T-helper 17 cell (primary cell): ENCODE measurements around the gene NAA10. TPM values are rescaled to one million over a fixed set of nuclear protein-coding genes. Genes with fewer than 3 reads are reported as not detected.

ENCODE experiments used
- ATAC-seq: fragments of 150-1000 bp; cut with Tn5 transposase; 2 replicates; pipeline ENCODE4 v1.10.0; 2021; ENCODE audit warnings: mild to moderate bottlenecking, moderate library complexity
- DNase-seq, 3 donors: peaks; one replicate each; pipeline versions ENCODE4 v3.0.0 to v3.0.0-alpha.2; 2020 to 2021
- H3K9me3 ChIP-seq: one replicate; pipeline ENCODE4 v1.7.0; 2013; ENCODE audit warnings: low read length, mild to moderate bottlenecking; ENCODE audit not compliant: control insufficient read depth, poor library complexity, severe bottlenecking
- H3K27ac Mint-ChIP-seq: one replicate; pipeline ENCODE4 v1.8.0; 2022; ENCODE audit warnings: mild to moderate bottlenecking, moderate library complexity, mixed read lengths
- H3K27me3 Mint-ChIP-seq: one replicate; pipeline ENCODE4 v1.8.0; 2022; ENCODE audit warnings: mixed read lengths
- H3K36me3 Mint-ChIP-seq: one replicate; pipeline ENCODE4 v1.8.0; 2022; ENCODE audit warnings: low read depth, mixed read lengths
- H3K4me1 Mint-ChIP-seq: one replicate; pipeline ENCODE4 v1.8.0; 2022; ENCODE audit warnings: mild to moderate bottlenecking, mixed read lengths
- H3K4me3 Mint-ChIP-seq: one replicate; pipeline ENCODE4 v1.8.0; 2022; ENCODE audit warnings: mild to moderate bottlenecking, moderate library complexity, mixed read lengths
- total RNA-seq, 4 donors: library from RNA in 2 of 4; stranded (reverse) in 2 of 4; gene quantifications; one replicate each; pipeline ENCODE4 v1.2.3 and lab custom pipeline; 2022 to 2026

NAA10 gene
- total RNA-seq, 2 donors from 2014 or later = 42.8 to 48.5 TPM

DNA sequence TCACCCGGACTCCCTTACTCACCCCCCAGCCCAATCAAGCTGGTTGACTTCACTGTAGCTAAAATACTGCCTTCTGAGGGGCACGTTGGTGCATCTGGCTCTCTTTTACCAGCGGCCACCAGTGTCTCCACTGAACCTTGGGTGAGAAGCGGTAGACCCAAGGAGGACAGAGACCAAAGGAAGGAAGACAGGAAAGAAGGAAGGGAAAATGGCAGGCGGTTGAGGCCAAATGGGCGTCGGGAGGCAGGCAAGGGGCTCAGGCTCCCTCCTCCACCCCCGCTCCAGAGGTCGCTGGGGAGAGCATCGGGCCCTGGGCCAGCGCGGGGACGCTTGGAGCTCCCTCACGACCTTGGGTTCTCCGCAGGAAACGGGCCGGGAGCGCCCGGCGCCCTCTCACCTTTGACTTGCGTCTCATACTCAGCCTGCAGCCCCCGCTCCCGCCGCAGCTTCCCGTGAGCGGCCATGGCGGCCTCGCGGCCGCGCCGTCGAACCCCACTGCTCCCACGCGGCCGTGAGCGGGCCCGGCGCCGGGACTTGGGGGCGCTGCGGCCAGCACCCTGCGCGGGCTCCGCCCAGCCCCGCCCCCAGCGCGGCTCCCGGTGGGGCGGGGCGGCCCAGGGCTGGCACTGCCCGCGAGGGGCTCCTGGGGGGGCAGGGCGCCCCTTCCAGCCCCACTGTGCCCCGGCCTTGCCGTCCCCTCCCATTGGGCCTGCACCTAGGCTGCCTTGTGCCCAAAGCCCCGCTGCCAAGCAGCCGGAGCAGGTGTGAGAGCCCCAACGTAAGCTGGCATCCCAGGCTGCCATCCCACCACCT lies 8.9 kb downstream of the NAA10 start, which contains the start of gene ARHGAP4:
Gene ARHGAP4 (minus strand): TSS at position 526 of the 813 bp plus-strand sequence. CDS start 62 bp downstream, at position 464.
- H3K9me3 ChIP-seq = no peaks in the 10 kb centered on the region
- ATAC-seq = no peak
- Mint-ChIP-seq H3K4me3 (peak within 1 kb of the TSS; percentile 92), H3K27ac (peak within 1 kb of the TSS; percentile 95), H3K4me1 (peaks cover 19% of the 10 kb centered on the region), H3K27me3 (no peaks in the 10 kb centered on the region), H3K36me3 (no peaks in the 10 kb centered on the region)
- peak in 2 of 3 donors; percentile 29 to 36 for DNase-seq

DNA sequence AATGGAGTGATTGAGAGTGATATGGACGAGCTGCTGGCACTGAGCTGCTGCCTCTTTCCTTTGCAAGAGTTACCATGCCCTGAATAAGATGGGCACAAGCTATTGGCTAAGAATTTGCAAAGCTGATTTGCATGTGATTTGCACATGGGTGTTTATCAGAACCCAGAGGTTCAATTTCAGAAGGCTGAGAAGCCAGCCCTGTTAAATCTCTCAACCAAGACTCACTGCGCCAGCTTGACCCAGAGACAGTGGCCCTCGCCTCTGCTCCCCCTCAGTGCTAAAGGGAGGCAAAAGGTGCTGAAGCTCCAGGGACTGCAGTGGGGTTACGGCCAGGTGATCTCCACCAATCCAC lies 9.5 kb downstream of the NAA10 start:
- no peak for ATAC-seq
- no peak for DNase-seq

DNA sequence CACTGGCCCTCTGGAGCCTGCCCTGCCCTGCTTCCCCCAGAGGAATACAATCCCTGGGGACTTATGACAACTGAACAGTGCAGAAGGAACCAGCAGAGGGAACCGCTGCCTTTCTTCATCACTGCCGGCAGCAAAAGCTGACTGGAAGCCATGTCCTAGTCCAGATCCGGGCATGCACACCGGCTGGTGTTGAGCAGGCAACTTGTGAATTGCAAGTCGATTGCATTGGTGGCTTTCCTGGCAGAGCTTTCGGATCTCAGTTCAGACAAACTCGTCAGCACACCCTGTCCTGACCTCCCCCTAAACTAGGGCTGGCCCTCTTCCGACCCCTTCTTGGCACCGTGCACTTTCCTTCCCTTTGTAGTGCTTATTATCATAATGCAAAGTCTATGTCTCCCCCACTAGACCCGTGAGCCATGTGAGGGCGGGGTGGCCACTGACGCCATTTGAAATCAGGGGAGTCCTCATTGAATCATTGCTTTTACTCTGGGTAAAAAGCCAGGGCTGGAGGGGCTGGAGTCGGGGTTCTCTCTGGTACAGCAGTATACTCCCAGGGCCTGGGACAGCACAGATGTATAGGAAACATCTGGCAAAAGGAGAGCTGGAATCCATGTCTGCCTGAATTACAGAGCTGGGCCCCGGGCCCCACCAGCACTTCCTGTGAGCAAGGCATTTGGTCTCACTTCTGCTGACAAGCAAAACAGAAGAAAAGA lies 10.5 kb downstream of the NAA10 start:
- Mint-ChIP-seq H3K4me1 (peaks cover 22% of the 10 kb centered on the region), H3K4me3 (peak overlapping the region; percentile 92), H3K36me3 (no peaks in the 10 kb centered on the region), H3K27me3 (no peaks in the 10 kb centered on the region), H3K27ac (peak overlapping the region; percentile 90)
- no peak for ATAC-seq
- H3K9me3 ChIP-seq = no peaks in the 10 kb centered on the region
- peak in 2 of 3 donors; percentile 25 to 38 for DNase-seq

More for the DNA sequence above, 9.5 kb downstream of the NAA10 start:
- Mint-ChIP-seq H3K27me3 (no peaks in the 10 kb centered on the region), H3K36me3 (no peaks in the 10 kb centered on the region), H3K27ac (peak overlapping the region; percentile 90), H3K4me1 (peaks cover 19% of the 10 kb centered on the region), H3K4me3 (peak overlapping the region; percentile 92)
- H3K9me3 ChIP-seq = no peaks in the 10 kb centered on the region

DNA sequence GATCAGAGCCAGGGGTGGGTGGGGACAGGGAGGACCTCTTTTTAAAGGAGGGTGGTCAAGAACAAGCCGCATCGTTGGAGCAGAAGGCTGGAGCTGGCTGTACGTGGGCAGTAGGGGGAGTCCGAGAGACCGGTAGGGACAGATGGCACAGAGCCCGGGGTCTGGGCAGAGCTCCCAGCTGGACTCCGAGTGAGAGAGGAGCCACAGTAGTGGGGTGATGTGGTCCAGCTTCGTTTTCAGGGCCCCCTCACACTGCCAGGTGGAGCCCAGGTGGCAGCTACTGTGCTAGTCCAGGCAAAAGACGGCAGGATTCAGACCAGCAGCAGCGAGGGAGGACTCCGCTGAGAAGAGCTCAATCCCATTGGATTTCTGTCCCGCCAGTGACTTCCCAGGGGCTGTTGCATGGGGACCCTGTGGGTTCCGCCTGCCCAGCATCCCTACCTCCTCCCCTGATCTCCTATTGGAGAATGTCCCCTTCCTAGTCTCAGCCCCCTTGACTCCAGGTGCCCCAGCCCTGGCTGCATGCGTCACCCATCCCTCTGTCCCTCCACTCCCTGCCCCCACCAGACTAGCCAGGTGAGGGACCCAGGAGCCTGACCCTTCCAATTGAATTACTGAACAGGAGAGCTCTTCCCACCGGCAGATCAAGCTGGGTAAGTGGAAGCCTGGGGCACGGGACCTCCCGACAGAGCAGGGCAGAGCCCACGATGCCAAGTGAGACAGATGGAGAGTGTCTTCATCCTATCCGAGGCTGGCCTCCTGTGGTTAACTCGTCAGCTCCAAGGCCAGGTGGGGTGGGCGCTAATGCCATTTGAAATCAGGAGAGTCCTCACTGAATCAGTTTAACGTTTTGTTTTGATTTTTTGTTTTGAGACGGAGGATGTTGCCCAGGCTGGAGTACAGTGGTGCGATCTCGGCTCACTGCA lies 11.6 kb downstream of the NAA10 start:
- H3K9me3 ChIP-seq = no peaks in the 10 kb centered on the region
- ATAC-seq (no peak), DNase-seq (no peak)
- H3K4me1 Mint-ChIP-seq = peaks cover 19% of the 10 kb centered on the region
- H3K27me3 Mint-ChIP-seq = no peaks in the 10 kb centered on the region
- H3K27ac Mint-ChIP-seq = peak overlapping the region; percentile 90
- H3K36me3 Mint-ChIP-seq = no peaks in the 10 kb centered on the region
- peak overlapping the region; percentile 92 for H3K4me3 Mint-ChIP-seq

DNA sequence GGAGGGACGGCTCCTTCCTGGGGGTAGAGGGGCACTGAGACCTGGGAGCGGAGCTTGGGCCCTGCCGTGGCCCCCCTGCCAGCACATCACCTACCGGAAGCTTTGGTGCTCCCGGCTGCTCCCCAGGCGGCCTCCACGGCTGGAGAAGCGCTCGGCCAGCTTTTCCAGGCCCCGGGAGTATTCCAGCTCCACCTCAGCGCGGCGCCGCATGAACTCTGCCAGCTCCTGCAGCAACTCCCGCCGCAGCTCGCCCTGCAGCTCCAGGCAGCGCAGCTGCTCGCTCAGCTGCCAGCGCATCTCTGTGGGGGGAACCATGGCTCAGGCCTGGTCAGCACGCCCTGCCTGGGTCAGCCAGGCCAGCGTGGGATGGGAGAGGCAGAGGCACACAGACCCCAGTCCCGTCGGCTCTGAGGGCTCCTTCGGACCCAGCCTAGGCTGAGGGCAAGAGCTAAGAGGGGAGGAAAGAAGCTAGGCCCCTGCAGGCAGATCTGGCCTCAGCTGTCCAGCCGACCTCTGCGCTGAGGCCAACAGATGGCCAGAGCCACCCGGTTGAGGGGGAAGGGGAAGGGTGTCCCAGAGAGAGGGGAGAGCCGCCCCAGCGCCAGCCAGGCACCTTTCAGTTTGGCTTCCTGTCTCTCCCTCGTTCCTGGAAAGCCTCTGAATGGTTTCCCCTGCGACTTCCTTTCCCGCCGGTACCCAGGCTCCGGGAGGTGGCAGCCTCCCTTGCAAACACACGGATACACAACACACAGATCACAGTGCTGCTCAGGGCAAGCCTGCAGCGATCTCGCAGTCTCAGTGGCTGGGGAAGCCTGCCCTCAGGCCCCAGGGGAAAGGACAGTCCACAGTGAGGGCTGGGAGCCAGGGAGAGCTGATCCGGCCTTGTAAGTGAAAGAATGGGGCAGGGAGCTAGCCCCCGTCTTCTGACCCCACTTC lies 13.1 kb downstream of the NAA10 start:
- no peaks in the 10 kb centered on the region for H3K36me3 Mint-ChIP-seq
- no peaks in the 10 kb centered on the region for H3K9me3 ChIP-seq
- no peaks in the 10 kb centered on the region for H3K27me3 Mint-ChIP-seq
- DNase-seq (no peak), ATAC-seq (no peak)
- H3K4me3 Mint-ChIP-seq = peak overlapping the region; percentile 92
- no peak overlapping the region for H3K27ac Mint-ChIP-seq
- peaks cover 17% of the 10 kb centered on the region for H3K4me1 Mint-ChIP-seq

DNA sequence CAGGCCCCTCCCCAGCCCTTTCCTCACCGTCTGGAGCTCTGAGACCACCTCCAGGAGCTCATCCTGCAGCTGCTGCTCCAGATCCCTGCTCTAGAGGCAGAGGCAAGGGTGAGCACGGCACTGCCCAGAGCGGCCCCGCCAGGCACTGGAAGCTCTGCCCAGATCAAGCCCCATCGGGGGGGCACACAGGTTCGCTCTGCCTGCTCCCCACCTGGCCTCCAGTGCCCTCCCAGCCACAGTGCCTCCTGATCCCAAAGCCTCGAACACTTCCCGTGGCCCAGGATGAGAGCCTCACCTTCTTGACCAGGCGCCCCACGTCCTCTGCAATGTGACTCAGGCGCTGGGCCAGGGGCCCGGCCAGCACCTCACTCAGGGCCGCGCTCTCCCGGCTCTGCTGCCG lies 13.8 kb downstream of the NAA10 start:
- Mint-ChIP-seq H3K27ac (no peak overlapping the region), H3K27me3 (no peaks in the 10 kb centered on the region), H3K36me3 (no peaks in the 10 kb centered on the region), H3K4me3 (no peak overlapping the region), H3K4me1 (peaks cover 19% of the 10 kb centered on the region)
- ATAC-seq (no peak), DNase-seq (no peak)
- H3K9me3 ChIP-seq = no peaks in the 10 kb centered on the region

DNA sequence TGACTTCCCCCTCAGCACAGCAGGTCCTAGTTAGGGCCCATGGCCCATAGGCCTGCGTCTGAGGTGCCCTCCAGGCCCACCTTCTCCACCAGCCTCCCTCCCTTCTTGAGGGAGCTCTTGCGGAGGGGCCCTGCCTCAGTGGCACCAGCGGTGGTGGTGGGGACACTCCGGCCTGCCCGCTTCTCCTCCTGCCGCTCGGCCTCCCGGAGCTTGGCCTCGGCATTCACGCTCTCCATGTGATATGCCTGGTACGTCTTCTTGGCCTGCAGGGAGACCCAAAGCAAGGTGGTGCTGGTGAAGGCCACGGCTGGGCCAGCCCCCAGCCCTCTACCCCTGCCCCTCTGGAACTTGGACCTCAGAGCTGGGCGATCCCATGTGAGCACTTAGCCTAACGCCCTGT lies 14.3 kb downstream of the NAA10 start:
- Mint-ChIP-seq H3K4me3 (no peak overlapping the region), H3K36me3 (peaks cover 2% of the 10 kb centered on the region), H3K27me3 (no peaks in the 10 kb centered on the region), H3K4me1 (peaks cover 22% of the 10 kb centered on the region), H3K27ac (no peak overlapping the region)
- DNase-seq (no peak), ATAC-seq (no peak)
- no peaks in the 10 kb centered on the region for H3K9me3 ChIP-seq

DNA sequence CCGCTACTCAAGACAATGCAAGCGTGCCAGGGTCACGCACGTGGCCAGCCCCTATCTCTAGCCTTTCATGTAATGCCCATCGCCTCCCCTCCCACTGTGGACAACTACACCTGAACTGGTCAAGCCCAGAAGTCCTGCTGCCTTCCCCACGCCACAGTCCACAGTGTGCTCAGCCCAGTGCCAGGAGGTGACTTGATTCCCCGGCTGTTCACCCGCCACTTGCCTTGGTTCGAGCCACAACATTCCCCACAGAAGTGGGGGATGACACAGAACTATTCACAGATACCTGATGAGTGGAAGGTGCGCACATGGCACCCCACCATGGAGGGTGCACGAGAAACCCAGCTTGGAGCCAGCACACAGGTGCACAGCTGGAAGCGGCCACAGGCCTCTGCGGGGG lies 15.6 kb downstream of the NAA10 start:
- Mint-ChIP-seq H3K4me3 (no peak overlapping the region), H3K27ac (peak overlapping the region; percentile 1), H3K4me1 (peaks cover 17% of the 10 kb centered on the region), H3K36me3 (peaks cover 2% of the 10 kb centered on the region), H3K27me3 (no peaks in the 10 kb centered on the region)
- ATAC-seq (no peak), DNase-seq (no peak)
- H3K9me3 ChIP-seq = no peaks in the 10 kb centered on the region

DNA sequence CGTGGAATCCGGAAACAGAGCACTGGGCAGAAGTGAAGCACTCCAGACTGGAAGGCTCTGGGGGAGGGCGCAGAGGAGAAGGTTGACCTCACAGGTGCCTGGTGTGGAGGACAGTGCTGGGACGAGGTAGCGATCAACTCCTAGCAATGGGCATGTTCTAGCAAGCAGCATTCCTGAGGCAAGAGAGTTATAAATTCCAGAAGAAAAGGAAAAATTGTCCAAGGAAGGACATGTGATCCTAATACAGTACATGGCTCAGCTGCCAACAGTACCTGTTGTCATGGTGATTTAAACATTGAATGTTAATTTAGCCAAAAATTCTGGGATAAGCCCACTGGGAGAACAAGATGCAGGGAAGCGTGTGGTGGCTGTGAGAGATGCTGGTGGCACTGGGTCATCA lies 17.0 kb downstream of the NAA10 start:
- Mint-ChIP-seq H3K27me3 (no peaks in the 10 kb centered on the region), H3K36me3 (peaks cover 2% of the 10 kb centered on the region), H3K4me3 (no peak overlapping the region), H3K27ac (no peak overlapping the region), H3K4me1 (peaks cover 12% of the 10 kb centered on the region)
- H3K9me3 ChIP-seq = no peaks in the 10 kb centered on the region
- DNase-seq (no peak), ATAC-seq (no peak)

DNA sequence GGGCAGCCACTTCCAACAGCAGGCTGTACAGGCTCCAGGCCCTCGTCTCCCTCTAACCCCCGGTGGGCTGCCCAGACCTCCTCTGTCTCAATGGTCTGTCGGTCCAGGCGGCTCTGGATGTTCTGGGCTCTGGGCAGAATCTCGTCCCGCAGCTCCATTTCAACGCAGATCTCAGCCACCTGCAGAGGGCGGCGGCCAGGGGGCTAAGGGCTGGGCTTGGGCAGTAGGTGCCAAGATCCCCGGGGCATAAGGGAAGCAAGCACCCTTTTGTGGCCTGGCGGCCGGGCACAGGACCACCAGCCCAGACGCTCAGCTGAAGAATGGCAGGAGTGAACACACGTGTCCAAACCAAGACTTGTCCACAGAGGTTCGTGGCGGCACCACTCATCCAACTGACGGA lies 21.1 kb downstream of the NAA10 start:
- ATAC-seq (no peak), DNase-seq (no peak)
- peaks cover 7% of the 10 kb centered on the region for H3K4me1 Mint-ChIP-seq
- peak overlapping the region; percentile 43 for H3K27ac Mint-ChIP-seq
- peaks cover 2% of the 10 kb centered on the region for H3K36me3 Mint-ChIP-seq
- H3K4me3 Mint-ChIP-seq = no peak overlapping the region
- no peaks in the 10 kb centered on the region for H3K9me3 ChIP-seq
- H3K27me3 Mint-ChIP-seq = no peaks in the 10 kb centered on the region

DNA sequence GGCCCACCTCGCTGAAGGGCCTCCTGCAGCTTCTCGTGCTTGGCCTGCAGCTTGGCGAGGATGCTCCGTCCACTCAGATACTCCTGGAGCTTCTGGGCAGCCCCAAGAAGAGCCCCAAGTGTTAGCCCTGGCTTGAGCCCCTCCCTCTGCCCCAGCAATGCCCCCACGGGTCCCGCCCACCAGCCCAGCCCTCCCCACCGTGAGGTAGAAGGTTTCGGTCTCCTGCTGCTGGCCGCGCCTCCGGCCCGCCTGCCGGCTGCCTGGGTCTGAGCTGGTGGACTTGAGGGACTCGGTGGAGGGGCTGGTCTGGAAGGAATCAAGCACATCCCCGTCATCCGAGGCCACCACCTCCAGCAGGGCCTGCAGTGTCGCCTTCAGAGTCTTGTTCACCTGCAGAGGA lies 21.6 kb downstream of the NAA10 start:
- H3K27me3 Mint-ChIP-seq = no peaks in the 10 kb centered on the region
- DNase-seq = no peak
- ATAC-seq = no peak
- H3K9me3 ChIP-seq = no peaks in the 10 kb centered on the region
- peaks cover 9% of the 10 kb centered on the region for H3K4me1 Mint-ChIP-seq
- no peak overlapping the region for H3K4me3 Mint-ChIP-seq
- H3K27ac Mint-ChIP-seq = no peak overlapping the region
- H3K36me3 Mint-ChIP-seq = peaks cover 2% of the 10 kb centered on the region

DNA sequence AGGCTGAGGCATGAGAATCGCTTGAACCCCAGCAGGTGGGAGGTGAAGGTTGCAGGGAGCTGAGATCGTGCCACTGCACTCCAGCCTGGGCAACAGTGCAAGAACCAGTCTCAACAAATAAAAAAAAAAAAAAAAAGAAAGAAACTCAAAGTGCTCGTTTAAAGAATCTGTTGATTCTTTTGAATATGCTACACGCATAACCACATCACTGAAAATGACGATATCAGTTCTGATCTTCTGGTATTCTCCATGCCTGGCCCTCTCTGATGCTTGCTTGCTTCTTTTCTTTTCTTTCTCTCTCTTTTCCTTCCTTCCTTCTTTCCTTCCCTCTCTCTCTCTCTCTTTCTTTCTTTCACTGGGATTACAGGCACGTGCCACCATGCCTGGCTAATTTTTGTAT lies 23.0 kb downstream of the NAA10 start:
- Mint-ChIP-seq H3K4me1 (peaks cover 9% of the 10 kb centered on the region), H3K4me3 (no peak overlapping the region), H3K27me3 (no peaks in the 10 kb centered on the region), H3K27ac (no peak overlapping the region), H3K36me3 (peaks cover 2% of the 10 kb centered on the region)
- peak; percentile 23 for ATAC-seq
- no peak for DNase-seq
- H3K9me3 ChIP-seq = no peaks in the 10 kb centered on the region
